ENCODE data around the gene MT1G.

MT1G gene

DNA sequence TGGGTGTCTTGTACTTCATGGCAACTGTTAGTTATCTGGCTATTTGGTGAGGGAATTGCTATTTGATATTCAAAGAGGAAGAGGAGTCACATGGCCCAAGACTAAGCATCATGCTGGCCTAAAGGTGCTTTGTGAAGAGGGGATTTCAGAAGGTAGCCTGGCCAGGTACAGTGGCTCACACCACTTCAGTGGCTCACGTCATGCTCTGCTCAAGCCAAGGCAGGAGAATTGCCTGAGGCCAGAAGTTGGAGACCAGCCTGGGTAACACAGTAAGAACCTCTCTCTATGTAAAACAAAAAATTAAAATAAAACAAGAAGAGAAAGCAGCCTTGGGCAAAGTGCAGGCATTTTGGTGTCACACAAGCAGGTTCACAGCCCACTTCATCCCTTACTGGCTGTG, 22.6 kb downstream of the MT1G start:
- WGBS, 2 experiments (ENCODE audit: insufficient coverage in 2 of 2), result 33 to 86% methylated on average over 1 of the region's 1 CpG
- no peak overlapping the region for H3K4me3 ChIP-seq (ENCODE audit: extremely low read depth, insufficient read depth, low read length, poor library complexity, severe bottlenecking)
- H3K36me3 ChIP-seq (ENCODE audit: control insufficient read depth, insufficient read depth, low read length), result no peaks in the 10 kb centered on the region
- no peaks in the 10 kb centered on the region for H3K4me1 ChIP-seq (ENCODE audit: control insufficient read depth, insufficient read depth, low read length, poor library complexity, severe bottlenecking)
- no peak overlapping the region for H3K27ac ChIP-seq (ENCODE audit: low read depth, low read length, severe bottlenecking)
- H3K9me3 ChIP-seq (ENCODE audit: control insufficient read depth, low read length), result no peaks in the 10 kb centered on the region

DNA sequence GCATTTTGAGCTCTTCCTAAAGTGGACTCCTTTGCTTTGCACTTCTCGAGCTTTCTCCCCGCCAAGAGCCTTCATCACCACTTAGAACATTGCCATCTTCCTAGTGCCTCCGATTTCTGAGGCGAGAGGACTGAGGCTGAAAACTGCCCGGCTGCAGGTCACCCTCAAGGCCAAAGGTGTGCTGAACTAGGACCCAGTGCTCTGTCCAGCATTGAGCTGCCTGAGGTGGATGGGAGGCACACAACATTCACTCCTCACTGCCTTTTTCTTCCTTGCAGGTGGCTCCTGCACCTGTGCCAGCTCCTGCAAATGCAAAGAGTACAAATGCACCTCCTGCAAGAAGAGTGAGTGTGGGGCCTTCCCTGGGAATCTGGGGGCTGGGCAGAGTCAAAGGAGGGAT, 24.0 kb downstream of the MT1G start:
- Histone ChIP-seq H3K4me3 (ENCODE audit: extremely low read depth, insufficient read depth, low read length, poor library complexity, severe bottlenecking) (no peak overlapping the region), H3K36me3 (ENCODE audit: control insufficient read depth, insufficient read depth, low read length) (no peaks in the 10 kb centered on the region), H3K27ac (ENCODE audit: low read depth, low read length, severe bottlenecking) (no peak overlapping the region), H3K9me3 (ENCODE audit: control insufficient read depth, low read length) (no peaks in the 10 kb centered on the region), H3K4me1 (ENCODE audit: control insufficient read depth, insufficient read depth, low read length, poor library complexity, severe bottlenecking) (no peaks in the 10 kb centered on the region)
- WGBS, 2 experiments (ENCODE audit: insufficient coverage in 2 of 2), result 33 to 57% methylated on average over 4 to 5 of the region's 5 CpGs

DNA sequence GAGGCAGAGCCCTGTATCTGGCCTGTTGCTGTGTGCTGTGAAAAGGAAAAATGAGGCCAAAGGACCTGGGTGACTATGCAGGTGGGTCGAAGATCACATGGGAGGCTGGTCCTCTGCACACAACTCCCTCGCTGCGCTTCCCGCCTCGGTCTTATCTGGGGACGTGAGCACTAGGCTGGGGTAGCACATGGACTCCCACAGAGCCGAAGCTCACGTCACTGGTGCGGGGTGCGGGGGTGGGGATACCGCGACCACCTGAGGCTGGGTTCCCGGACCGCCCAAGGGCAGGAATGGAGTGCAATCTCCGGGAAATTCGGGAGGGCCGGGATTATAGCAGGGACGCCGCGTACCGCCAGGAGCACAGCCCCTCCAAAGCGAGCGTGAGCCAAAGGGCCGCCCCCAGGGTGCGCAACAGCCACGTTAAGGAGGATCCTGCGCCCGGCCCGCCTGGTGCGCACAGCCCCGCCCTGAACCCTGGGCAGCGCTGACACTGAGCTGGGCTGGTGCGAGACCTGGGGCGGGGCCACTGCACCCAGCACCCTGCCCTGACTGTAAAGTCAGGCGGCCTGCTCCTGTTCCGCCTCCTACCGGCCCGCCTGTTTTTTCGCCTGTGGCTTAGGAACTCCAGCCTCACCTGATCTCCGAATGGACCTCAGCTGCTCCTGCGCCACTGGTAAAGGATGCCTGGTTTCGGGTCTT, 24.6 kb downstream of the MT1G start:
- 5 to 7% methylated on average over 38 to 41 of the region's 42 CpGs for WGBS, 2 experiments (ENCODE audit: insufficient coverage in 2 of 2)
- no peaks in the 10 kb centered on the region for H3K36me3 ChIP-seq (ENCODE audit: control insufficient read depth, insufficient read depth, low read length)
- no peaks in the 10 kb centered on the region for H3K9me3 ChIP-seq (ENCODE audit: control insufficient read depth, low read length)
- no peaks in the 10 kb centered on the region for H3K4me1 ChIP-seq (ENCODE audit: control insufficient read depth, insufficient read depth, low read length, poor library complexity, severe bottlenecking)
- H3K4me3 ChIP-seq (ENCODE audit: extremely low read depth, insufficient read depth, low read length, poor library complexity, severe bottlenecking), result peak overlapping the region; percentile 8
- no peak overlapping the region for H3K27ac ChIP-seq (ENCODE audit: low read depth, low read length, severe bottlenecking)

DNA sequence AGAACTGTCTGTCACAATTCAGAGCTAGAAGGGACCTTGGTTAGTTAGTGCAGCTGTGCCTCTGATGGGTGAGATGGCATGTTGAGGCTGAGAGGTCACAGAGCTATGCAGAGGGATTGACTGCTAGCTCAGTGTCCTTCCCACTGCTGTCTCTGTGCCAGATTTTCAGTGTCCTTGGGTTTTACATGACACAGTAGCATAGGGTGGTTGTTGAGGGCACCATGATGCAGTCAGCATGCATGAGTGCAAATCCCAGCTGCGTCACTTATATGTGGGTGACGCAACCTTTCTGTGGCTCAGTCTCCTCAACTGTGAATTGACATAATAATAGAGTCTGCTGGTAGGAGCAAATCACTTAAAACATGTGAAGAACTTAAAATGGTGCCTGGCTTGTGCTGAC, 26.7 kb downstream of the MT1G start:
- Histone ChIP-seq H3K4me3 (ENCODE audit: extremely low read depth, insufficient read depth, low read length, poor library complexity, severe bottlenecking) (no peak overlapping the region), H3K4me1 (ENCODE audit: control insufficient read depth, insufficient read depth, low read length, poor library complexity, severe bottlenecking) (no peaks in the 10 kb centered on the region), H3K27ac (ENCODE audit: low read depth, low read length, severe bottlenecking) (no peak overlapping the region), H3K36me3 (ENCODE audit: control insufficient read depth, insufficient read depth, low read length) (no peaks in the 10 kb centered on the region), H3K9me3 (ENCODE audit: control insufficient read depth, low read length) (no peaks in the 10 kb centered on the region)
- WGBS, 2 experiments (ENCODE audit: insufficient coverage in 2 of 2), result 94 to 100% methylated on average over 1 to 2 of the region's 2 CpGs

DNA sequence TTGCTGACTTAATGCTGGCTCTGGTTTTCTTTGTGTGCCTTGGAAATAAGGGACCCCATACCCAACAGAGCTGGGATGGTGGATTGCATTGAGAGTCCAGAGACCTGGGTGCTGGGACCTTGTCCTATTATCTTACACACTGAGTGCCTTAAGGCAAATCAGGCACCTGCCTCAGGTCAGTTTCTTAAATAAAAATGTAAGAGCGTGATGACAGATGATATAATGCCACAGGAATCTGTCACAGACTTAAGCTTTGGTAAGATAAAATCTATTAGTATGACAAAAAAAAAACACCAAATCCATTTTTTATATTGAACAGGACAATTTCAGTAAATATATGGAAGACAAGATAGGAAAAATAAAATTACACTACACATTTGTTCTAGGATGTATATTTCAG, 27.8 kb downstream of the MT1G start:
- Histone ChIP-seq H3K4me1 (ENCODE audit: control insufficient read depth, insufficient read depth, low read length, poor library complexity, severe bottlenecking) (peaks cover 3% of the 10 kb centered on the region), H3K27ac (ENCODE audit: low read depth, low read length, severe bottlenecking) (no peak overlapping the region), H3K36me3 (ENCODE audit: control insufficient read depth, insufficient read depth, low read length) (no peaks in the 10 kb centered on the region), H3K4me3 (ENCODE audit: extremely low read depth, insufficient read depth, low read length, poor library complexity, severe bottlenecking) (no peak overlapping the region), H3K9me3 (ENCODE audit: control insufficient read depth, low read length) (no peaks in the 10 kb centered on the region)
- no CpG with 5 or more reads among the region's 1 CpG for WGBS, 2 experiments (ENCODE audit: insufficient coverage in 2 of 2)

DNA sequence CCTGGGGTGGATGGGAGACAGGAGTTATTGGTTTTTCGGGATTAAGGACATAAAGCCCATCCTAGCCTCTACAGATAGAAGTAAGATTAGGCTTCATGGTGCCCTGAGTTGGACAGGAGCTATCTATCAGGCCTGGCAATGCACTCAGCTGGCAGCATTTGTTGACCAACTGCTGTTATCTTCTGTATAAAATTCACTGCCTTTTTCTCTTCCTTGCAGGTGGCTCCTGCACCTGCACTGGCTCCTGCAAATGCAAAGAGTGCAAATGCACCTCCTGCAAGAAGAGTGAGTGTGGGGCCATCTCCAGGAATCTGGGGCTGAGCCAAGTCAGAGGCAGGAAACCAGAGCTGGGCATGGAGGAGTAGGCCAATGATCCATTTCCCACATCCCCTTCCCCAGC, 28.8 kb downstream of the MT1G start:
- H3K36me3 ChIP-seq (ENCODE audit: control insufficient read depth, insufficient read depth, low read length), result no peaks in the 10 kb centered on the region
- no peak overlapping the region for H3K27ac ChIP-seq (ENCODE audit: low read depth, low read length, severe bottlenecking)
- WGBS, 2 experiments (ENCODE audit: insufficient coverage in 2 of 2), result 100% methylated on average over 1 of the region's 1 CpG; no CpG with 5 or more reads in 1 of the 2 experiments
- H3K4me1 ChIP-seq (ENCODE audit: control insufficient read depth, insufficient read depth, low read length, poor library complexity, severe bottlenecking), result peaks cover 7% of the 10 kb centered on the region
- no peak overlapping the region for H3K4me3 ChIP-seq (ENCODE audit: extremely low read depth, insufficient read depth, low read length, poor library complexity, severe bottlenecking)
- no peaks in the 10 kb centered on the region for H3K9me3 ChIP-seq (ENCODE audit: control insufficient read depth, low read length)

DNA sequence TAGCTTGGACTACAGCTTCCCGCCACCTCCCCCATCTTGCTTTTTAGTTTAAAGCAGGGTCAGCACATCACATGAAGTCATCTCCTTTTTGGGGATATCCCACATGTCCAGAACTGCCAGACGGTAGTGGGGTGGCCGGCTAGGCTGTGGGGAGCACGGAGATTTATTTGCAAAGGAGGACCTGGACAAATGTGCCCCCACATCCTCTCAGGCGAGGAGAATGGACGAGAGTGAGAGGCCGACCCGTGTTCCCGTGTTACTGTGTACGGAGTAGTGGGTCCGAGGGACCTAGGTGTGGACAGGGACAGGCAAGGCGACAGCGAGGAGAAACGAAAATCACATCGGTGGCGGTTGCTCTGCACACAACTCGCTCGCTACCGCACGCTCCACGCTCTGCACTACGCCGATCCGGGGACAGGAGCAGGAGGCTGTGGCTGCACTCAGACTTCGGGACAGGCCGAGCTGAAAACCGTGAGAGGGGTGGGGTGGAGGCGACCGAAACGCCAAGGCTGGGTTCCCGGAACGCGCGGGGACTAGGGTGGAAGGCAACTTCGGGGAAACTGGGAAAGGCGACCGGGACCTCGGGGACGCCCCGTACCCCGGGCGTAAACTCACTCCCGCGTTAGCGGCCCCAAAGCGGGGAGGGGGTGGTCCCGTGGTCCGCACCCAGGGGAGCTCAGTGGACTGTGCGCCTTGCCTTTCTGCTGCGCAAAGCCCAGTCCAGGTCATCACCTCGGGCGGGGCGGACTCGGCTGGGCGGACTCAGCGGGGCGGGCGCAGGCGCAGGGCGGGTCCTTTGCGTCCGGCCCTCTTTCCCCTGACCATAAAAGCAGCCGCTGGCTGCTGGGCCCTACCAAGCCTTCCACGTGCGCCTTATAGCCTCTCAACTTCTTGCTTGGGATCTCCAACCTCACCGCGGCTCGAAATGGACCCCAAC, 29.8 kb downstream of the MT1G start, which contains the start of gene MT1A:
Gene MT1A, plus strand, starts transcription at position 853 of the 937 bp plus-strand sequence. Its CDS starts 73 bp downstream, at position 926.
- peaks cover 7% of the 10 kb centered on the region for H3K4me1 ChIP-seq (ENCODE audit: control insufficient read depth, insufficient read depth, low read length, poor library complexity, severe bottlenecking)
- no peaks in the 10 kb centered on the region for H3K9me3 ChIP-seq (ENCODE audit: control insufficient read depth, low read length)
- peak within 1 kb of the TSS; percentile 26 for H3K4me3 ChIP-seq (ENCODE audit: extremely low read depth, insufficient read depth, low read length, poor library complexity, severe bottlenecking)
- H3K27ac ChIP-seq (ENCODE audit: low read depth, low read length, severe bottlenecking), result no peak within 1 kb of the TSS
- no peaks in the 10 kb centered on the region for H3K36me3 ChIP-seq (ENCODE audit: control insufficient read depth, insufficient read depth, low read length)
- WGBS, 2 experiments (ENCODE audit: insufficient coverage in 2 of 2), result 2% methylated on average over 56 to 62 of the region's 68 CpGs

DNA sequence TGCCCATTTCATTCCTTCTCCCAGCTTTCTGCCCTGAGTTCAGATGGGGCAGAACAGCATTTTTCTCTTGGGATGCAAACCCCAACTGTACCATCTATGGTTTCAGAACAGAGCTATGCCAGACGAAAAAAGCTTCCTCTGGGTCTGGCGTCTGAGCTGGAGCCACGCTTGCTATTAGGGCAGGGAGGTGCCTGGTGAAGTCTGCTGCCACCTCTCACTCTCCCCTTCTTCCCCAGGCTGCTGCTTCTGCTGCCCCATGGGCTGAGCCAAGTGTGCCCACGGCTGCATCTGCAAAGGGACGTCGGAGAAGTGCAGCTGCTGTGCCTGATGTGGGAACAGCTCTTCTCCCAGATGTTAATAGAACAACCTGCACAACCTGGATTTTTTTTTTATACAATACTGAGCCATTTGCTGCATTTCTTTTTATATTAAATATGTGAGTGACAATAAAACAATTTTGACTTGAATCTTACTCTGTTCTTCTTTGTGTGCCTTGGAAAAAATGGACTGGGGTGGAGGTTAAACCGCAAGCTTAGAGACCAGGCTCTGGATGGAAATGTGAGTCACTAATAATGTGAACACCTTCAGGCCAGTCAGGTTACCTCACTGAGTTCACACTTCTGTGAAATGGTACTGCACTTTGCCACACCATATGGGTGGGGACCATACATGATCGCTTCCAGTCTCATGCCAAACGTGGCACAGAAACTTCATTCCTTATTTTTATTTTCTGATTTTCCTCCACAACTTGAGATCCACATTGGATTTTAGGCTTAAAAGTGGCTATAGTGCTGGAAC, 31.1 kb downstream of the MT1G start:
- H3K27ac ChIP-seq (ENCODE audit: low read depth, low read length, severe bottlenecking), result no peak overlapping the region
- H3K4me1 ChIP-seq (ENCODE audit: control insufficient read depth, insufficient read depth, low read length, poor library complexity, severe bottlenecking), result peaks cover 11% of the 10 kb centered on the region
- WGBS, 2 experiments (ENCODE audit: insufficient coverage in 2 of 2), result 15 to 28% methylated on average over 5 to 7 of the region's 9 CpGs
- H3K4me3 ChIP-seq (ENCODE audit: extremely low read depth, insufficient read depth, low read length, poor library complexity, severe bottlenecking), result no peak overlapping the region
- no peaks in the 10 kb centered on the region for H3K9me3 ChIP-seq (ENCODE audit: control insufficient read depth, low read length)
- H3K36me3 ChIP-seq (ENCODE audit: control insufficient read depth, insufficient read depth, low read length), result no peaks in the 10 kb centered on the region

DNA sequence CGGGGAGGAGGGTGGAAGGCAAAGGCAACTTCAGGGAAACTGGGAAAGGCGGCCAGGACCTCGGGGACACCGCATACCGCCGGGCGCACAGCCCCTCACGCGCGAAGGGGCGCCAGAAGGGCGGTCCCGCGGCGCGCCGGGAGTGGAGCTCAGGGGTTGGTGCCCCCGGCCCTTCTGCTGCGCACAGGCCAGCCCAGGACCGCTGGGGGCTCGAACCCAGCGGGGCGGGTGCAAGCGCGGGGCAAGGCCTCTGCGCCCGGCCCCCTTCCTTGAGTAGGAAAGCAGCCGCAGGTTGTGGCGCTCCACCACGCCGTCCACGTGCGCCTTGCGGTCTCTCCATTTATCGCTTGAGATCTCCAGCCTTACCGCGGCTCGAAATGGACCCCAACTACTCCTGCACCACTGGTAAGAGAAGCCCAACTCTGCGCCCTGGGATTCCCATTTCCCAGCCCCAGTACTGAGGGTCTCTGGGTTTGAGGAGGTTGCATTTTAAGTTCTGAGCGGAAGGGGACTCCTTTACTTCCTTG, 32.4 kb downstream of the MT1G start:
- H3K4me3 ChIP-seq (ENCODE audit: extremely low read depth, insufficient read depth, low read length, poor library complexity, severe bottlenecking), result no peak overlapping the region
- 1 to 2% methylated on average over 26 of the region's 40 CpGs for WGBS, 2 experiments (ENCODE audit: insufficient coverage in 2 of 2)
- H3K4me1 ChIP-seq (ENCODE audit: control insufficient read depth, insufficient read depth, low read length, poor library complexity, severe bottlenecking), result peaks cover 11% of the 10 kb centered on the region
- H3K9me3 ChIP-seq (ENCODE audit: control insufficient read depth, low read length), result no peaks in the 10 kb centered on the region
- H3K27ac ChIP-seq (ENCODE audit: low read depth, low read length, severe bottlenecking), result no peak overlapping the region
- H3K36me3 ChIP-seq (ENCODE audit: control insufficient read depth, insufficient read depth, low read length), result no peaks in the 10 kb centered on the region

DNA sequence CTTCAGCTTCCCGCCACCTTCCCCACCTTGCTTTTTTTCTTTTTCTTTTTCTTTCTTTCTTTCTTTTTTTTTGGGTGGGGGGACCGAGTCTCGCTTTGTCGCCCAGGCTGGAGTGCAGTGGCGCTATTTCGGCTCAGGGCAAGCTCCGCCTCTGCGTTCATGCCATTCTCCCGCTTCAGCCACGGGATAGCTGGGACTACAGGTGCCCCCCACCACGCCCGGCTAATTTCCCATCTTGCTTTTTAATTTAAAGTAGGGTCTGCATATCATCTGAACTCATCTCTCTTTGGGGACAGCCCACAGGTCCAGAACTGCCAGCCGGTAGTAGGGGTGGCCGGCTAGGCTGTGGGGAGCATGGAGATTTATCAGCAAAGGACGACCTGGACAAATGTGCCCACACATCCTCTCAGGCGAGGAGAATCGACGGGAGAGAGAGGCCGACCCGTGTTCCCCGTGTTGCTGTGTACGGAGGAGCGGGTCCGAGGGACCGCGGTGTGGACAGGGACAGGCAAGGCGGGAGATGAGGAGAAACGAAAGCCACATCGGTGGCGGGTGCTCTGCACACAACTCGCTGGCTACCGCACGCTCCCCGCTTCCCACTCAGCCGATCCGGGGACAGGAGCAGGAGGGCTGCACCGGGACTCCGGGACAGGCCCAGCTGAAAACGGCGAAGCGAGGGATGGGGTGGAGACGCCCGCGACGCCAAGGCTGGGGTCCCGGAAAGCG, 33.0 kb downstream of the MT1G start:
- H3K9me3 ChIP-seq (ENCODE audit: control insufficient read depth, low read length), result no peaks in the 10 kb centered on the region
- no peaks in the 10 kb centered on the region for H3K36me3 ChIP-seq (ENCODE audit: control insufficient read depth, insufficient read depth, low read length)
- no peak overlapping the region for H3K27ac ChIP-seq (ENCODE audit: low read depth, low read length, severe bottlenecking)
- WGBS, 2 experiments (ENCODE audit: insufficient coverage in 2 of 2), result 2% methylated on average over 37 to 41 of the region's 47 CpGs
- H3K4me3 ChIP-seq (ENCODE audit: extremely low read depth, insufficient read depth, low read length, poor library complexity, severe bottlenecking), result no peak overlapping the region
- H3K4me1 ChIP-seq (ENCODE audit: control insufficient read depth, insufficient read depth, low read length, poor library complexity, severe bottlenecking), result peaks cover 11% of the 10 kb centered on the region

Data from mesodermal cell (in vitro differentiated cells).